ENCODE data around the gene PPDPF. TPM values are rescaled to one million over a fixed set of nuclear protein-coding genes. Genes with fewer than 3 reads are reported as not detected.
"Not testable (repeated sequence)": the region's sequence is repeated elsewhere in the genome, so short reads cannot be mapped to it uniquely, and the experiment has no call there.

PPDPF gene
- total RNA-seq, 1 donor from 2014 or later: 122 TPM

- peak; percentile 62 for DNase-seq (ENCODE audit: low spot score)
- intact Hi-C loops (cut with micrococcal nuclease): loop anchor here (1.0 to 2.0 kb wide), 10 partner anchors 15 to 511 kb away; partner anchors contain the start of genes GMEB2, PPDPF, PTK6 and SAMD10
- H3K4me3 Mint-ChIP-seq: peak overlapping the region; percentile 63
- peaks cover 9% of the 10 kb centered on the region for H3K4me1 Mint-ChIP-seq (ENCODE audit: low read depth)
- peak overlapping the region; percentile 55 for H3K27ac Mint-ChIP-seq
- no peaks in the 10 kb centered on the region for H3K9me3 Mint-ChIP-seq
- H3K27me3 Mint-ChIP-seq (ENCODE audit: insufficient read depth): peaks cover 19% of the 10 kb centered on the region
- peaks cover 5% of the 10 kb centered on the region for H3K36me3 Mint-ChIP-seq (ENCODE audit: low read depth)
Measured at GRCh38 chr20:63552481-63553249, 32.1 kb downstream of the PPDPF start.

GRCh38 chr20:63553251-63553932, 32.8 kb downstream of the PPDPF start:
- peaks cover 9% of the 10 kb centered on the region for H3K4me1 Mint-ChIP-seq (ENCODE audit: low read depth)
- no peaks in the 10 kb centered on the region for H3K9me3 Mint-ChIP-seq
- peaks cover 6% of the 10 kb centered on the region for H3K36me3 Mint-ChIP-seq (ENCODE audit: low read depth)
- intact Hi-C loops (cut with micrococcal nuclease): loop anchor here (1.0 to 2.0 kb wide), 10 partner anchors 14 to 510 kb away; partner anchors contain the start of genes GMEB2, PPDPF, PTK6 and SAMD10
- H3K4me3 Mint-ChIP-seq: peak overlapping the region; percentile 63
- H3K27me3 Mint-ChIP-seq (ENCODE audit: insufficient read depth): peaks cover 19% of the 10 kb centered on the region
- DNase-seq (ENCODE audit: low spot score): peak; percentile 86
- H3K27ac Mint-ChIP-seq: peak overlapping the region; percentile 55

GRCh38 chr20:63553933-63554290, 33.3 kb downstream of the PPDPF start, which contains the start of gene FNDC11:
FNDC11 (plus strand) TSS chr20:63554159; CDS start chr20:63555664, 1,505 bp downstream.
- Mint-ChIP-seq H3K9me3 (no peaks in the 10 kb centered on the region), H3K36me3 (ENCODE audit: low read depth) (peaks cover 9% of the 10 kb centered on the region), H3K4me3 (peak within 1 kb of the TSS; percentile 63), H3K27me3 (ENCODE audit: insufficient read depth) (peaks cover 19% of the 10 kb centered on the region), H3K27ac (peak within 1 kb of the TSS; percentile 55), H3K4me1 (ENCODE audit: low read depth) (peaks cover 9% of the 10 kb centered on the region)
- peak; percentile 43 for DNase-seq (ENCODE audit: low spot score)
- intact Hi-C loops (cut with micrococcal nuclease): loop anchor here (1.0 to 2.0 kb wide), 10 partner anchors 13 to 509 kb away; partner anchors contain the start of genes GMEB2, PPDPF, PTK6 and SAMD10

GRCh38 chr20:63554361-63555278, 34.1 kb downstream of the PPDPF start:
- Mint-ChIP-seq H3K27ac (no peak overlapping the region), H3K36me3 (ENCODE audit: low read depth) (peaks cover 9% of the 10 kb centered on the region), H3K4me1 (ENCODE audit: low read depth) (peaks cover 9% of the 10 kb centered on the region), H3K9me3 (no peaks in the 10 kb centered on the region), H3K27me3 (ENCODE audit: insufficient read depth) (peaks cover 16% of the 10 kb centered on the region), H3K4me3 (peak overlapping the region; percentile 57)
- no peak for DNase-seq (ENCODE audit: low spot score)
- intact Hi-C loops (cut with micrococcal nuclease): no loop called here

- H3K9me3 Mint-ChIP-seq: no peaks in the 10 kb centered on the region
- peaks cover 12% of the 10 kb centered on the region for H3K36me3 Mint-ChIP-seq (ENCODE audit: low read depth)
- intact Hi-C loops (cut with micrococcal nuclease): no loop called here
- no peak overlapping the region for H3K27ac Mint-ChIP-seq
- H3K4me1 Mint-ChIP-seq (ENCODE audit: low read depth): peaks cover 9% of the 10 kb centered on the region
- H3K4me3 Mint-ChIP-seq: no peak overlapping the region
- no peak for DNase-seq (ENCODE audit: low spot score)
- H3K27me3 Mint-ChIP-seq (ENCODE audit: insufficient read depth): peaks cover 9% of the 10 kb centered on the region
Measured at GRCh38 chr20:63555661-63556381, 35.3 kb downstream of the PPDPF start.

- peaks cover 6% of the 10 kb centered on the region for H3K27me3 Mint-ChIP-seq (ENCODE audit: insufficient read depth)
- no peaks in the 10 kb centered on the region for H3K9me3 Mint-ChIP-seq
- DNase-seq (ENCODE audit: low spot score): no peak
- intact Hi-C loops (cut with micrococcal nuclease): no loop called here
- no peak overlapping the region for H3K4me3 Mint-ChIP-seq
- H3K27ac Mint-ChIP-seq: no peak overlapping the region
- H3K4me1 Mint-ChIP-seq (ENCODE audit: low read depth): peaks cover 9% of the 10 kb centered on the region
- peaks cover 14% of the 10 kb centered on the region for H3K36me3 Mint-ChIP-seq (ENCODE audit: low read depth)
Measured at GRCh38 chr20:63556873-63557478, 36.4 kb downstream of the PPDPF start.

- Mint-ChIP-seq H3K9me3 (no peaks in the 10 kb centered on the region), H3K27ac (no peak overlapping the region), H3K4me1 (ENCODE audit: low read depth) (peaks cover 7% of the 10 kb centered on the region), H3K27me3 (ENCODE audit: insufficient read depth) (peaks cover 5% of the 10 kb centered on the region), H3K4me3 (no peak overlapping the region), H3K36me3 (ENCODE audit: low read depth) (peaks cover 14% of the 10 kb centered on the region)
- intact Hi-C loops (cut with micrococcal nuclease): no loop called here
- DNase-seq (ENCODE audit: low spot score): no peak
Measured at GRCh38 chr20:63557481-63557891, 36.9 kb downstream of the PPDPF start.

- DNase-seq (ENCODE audit: low spot score): no peak
- intact Hi-C loops (cut with micrococcal nuclease): no loop called here
- Mint-ChIP-seq H3K27ac (no peak overlapping the region), H3K36me3 (ENCODE audit: low read depth) (peaks cover 14% of the 10 kb centered on the region), H3K4me3 (no peak overlapping the region), H3K27me3 (ENCODE audit: insufficient read depth) (peaks cover 3% of the 10 kb centered on the region), H3K4me1 (ENCODE audit: low read depth) (no peaks in the 10 kb centered on the region), H3K9me3 (no peaks in the 10 kb centered on the region)
Measured at GRCh38 chr20:63558804-63559484, 38.4 kb downstream of the PPDPF start.

GRCh38 chr20:63559485-63560332, 39.1 kb downstream of the PPDPF start:
- DNase-seq (ENCODE audit: low spot score); H3K4me1 Mint-ChIP-seq (ENCODE audit: low read depth); H3K27me3 Mint-ChIP-seq (ENCODE audit: insufficient read depth); H3K27ac Mint-ChIP-seq; intact Hi-C loops (cut with micrococcal nuclease); H3K4me3 Mint-ChIP-seq; H3K9me3 Mint-ChIP-seq: not testable (repeated sequence)
- H3K36me3 Mint-ChIP-seq (ENCODE audit: low read depth): peaks cover 16% of the 10 kb centered on the region

GRCh38 chr20:63560333-63560805, 39.8 kb downstream of the PPDPF start:
- Mint-ChIP-seq H3K27ac (no peak overlapping the region), H3K4me1 (ENCODE audit: low read depth) (no peaks in the 10 kb centered on the region), H3K9me3 (no peaks in the 10 kb centered on the region), H3K27me3 (ENCODE audit: insufficient read depth) (peaks cover 3% of the 10 kb centered on the region), H3K36me3 (ENCODE audit: low read depth) (peaks cover 16% of the 10 kb centered on the region), H3K4me3 (no peak overlapping the region)
- no peak for DNase-seq (ENCODE audit: low spot score)
- intact Hi-C loops (cut with micrococcal nuclease): no loop called here
